Large intestine (tissue), 12 donors: Measurements from ENCODE around the gene STMN1. TPM values are rescaled to one million over a fixed set of nuclear protein-coding genes. Genes with fewer than 3 reads are reported as not detected.

ENCODE experiments used
- DNase-seq, 2 donors: peaks; one replicate each; pipeline versions ENCODE4 v3.0.0 to v3.0.0-alpha.2; 2013
- H3K27ac ChIP-seq: one replicate; pipeline ENCODE4 v1.5.1; 2013; ENCODE audit warnings: low read length
- H3K27me3 ChIP-seq: 2 replicates; pipeline ENCODE4 v1.6.1; 2013; ENCODE audit warnings: low read length; ENCODE audit not compliant: control insufficient read depth, insufficient read depth
- H3K36me3 ChIP-seq: 2 replicates; pipeline ENCODE4 v1.6.1; 2013; ENCODE audit warnings: low read length; ENCODE audit not compliant: control insufficient read depth, insufficient read depth
- H3K4me1 ChIP-seq: one replicate; pipeline ENCODE4 v1.6.1; 2013; ENCODE audit warnings: low read length; ENCODE audit not compliant: control insufficient read depth, insufficient read depth
- H3K4me3 ChIP-seq: one replicate; pipeline ENCODE4 v1.5.1; 2013; ENCODE audit warnings: low read length
- H3K9me3 ChIP-seq: one replicate; pipeline ENCODE4 v1.6.1; 2013; ENCODE audit warnings: mild to moderate bottlenecking, low read depth, low read length, moderate library complexity; ENCODE audit not compliant: control insufficient read depth
- WGBS: methylation state at CpG from one replicate; pipeline ENCODE4 v1.1.5; 2013; ENCODE audit warnings: low lambda C conversion rate; ENCODE audit not compliant: insufficient coverage; 5-methylcytosine and 5-hydroxymethylcytosine counted together
- long read RNA-seq, 11 donors: transcript quantifications; one replicate each; lab custom pipeline, GENCODE V29; 2026
- polyA plus RNA-seq: library from polyadenylated mRNA; unstranded; fragments of 120-200 nt; gene quantifications from one replicate; pipeline ENCODE4 v1.2.1, GENCODE V29; 2013

STMN1 gene
- 417 TPM for polyA plus RNA-seq
- long read RNA-seq, donor 1, transcript STMN1-206 (5 exons, 1,504 nt), result major isoform, 57 of 76 reads
- long read RNA-seq, donor 1, partial matches to known transcripts, result 17 of 76 reads
- long read RNA-seq, donor 1, other reads (novel, unspliced or antisense), result 0 of 76 reads
- long read RNA-seq, donor 2, transcript STMN1-206 (5 exons, 1,504 nt), result major isoform, 93 of 227 reads
- long read RNA-seq, donor 2, partial matches to known transcripts, result 133 of 227 reads
- long read RNA-seq, donor 2, other reads (novel, unspliced or antisense), result 0 of 227 reads
- long read RNA-seq, donor 3, result 0 reads
- long read RNA-seq, donor 4, transcript STMN1-206 (5 exons, 1,504 nt), result major isoform, 5 of 11 reads
- long read RNA-seq, donor 4, partial matches to known transcripts, result 6 of 11 reads
- long read RNA-seq, donor 4, other reads (novel, unspliced or antisense), result 0 of 11 reads
- long read RNA-seq, donor 5, transcript STMN1-206 (5 exons, 1,504 nt), result major isoform, 67 of 132 reads
- long read RNA-seq, donor 5, partial matches to known transcripts, result 61 of 132 reads
- long read RNA-seq, donor 5, other reads (novel, unspliced or antisense), result 0 of 132 reads
- long read RNA-seq, donor 6, transcript STMN1-206 (5 exons, 1,504 nt), result major isoform, 94 of 200 reads
- long read RNA-seq, donor 6, partial matches to known transcripts, result 104 of 200 reads
- long read RNA-seq, donor 6, other reads (novel, unspliced or antisense), result 0 of 200 reads
- long read RNA-seq, donor 7, transcript STMN1-206 (5 exons, 1,504 nt), result major isoform, 102 of 181 reads
- long read RNA-seq, donor 7, partial matches to known transcripts, result 68 of 181 reads
- long read RNA-seq, donor 7, other reads (novel, unspliced or antisense), result 8 of 181 reads
- long read RNA-seq, donor 8, transcript STMN1-206 (5 exons, 1,504 nt), result major isoform, 144 of 290 reads
- long read RNA-seq, donor 8, partial matches to known transcripts, result 140 of 290 reads
- long read RNA-seq, donor 8, other reads (novel, unspliced or antisense), result 6 of 290 reads
- long read RNA-seq, donor 9, transcript STMN1-206 (5 exons, 1,504 nt), result major isoform, 140 of 249 reads
- long read RNA-seq, donor 9, partial matches to known transcripts, result 109 of 249 reads
- long read RNA-seq, donor 9, other reads (novel, unspliced or antisense), result 0 of 249 reads
- long read RNA-seq, donor 10, transcript STMN1-206 (5 exons, 1,504 nt), result major isoform, 110 of 167 reads
- long read RNA-seq, donor 10, partial matches to known transcripts, result 55 of 167 reads
- long read RNA-seq, donor 10, other reads (novel, unspliced or antisense), result 0 of 167 reads
- long read RNA-seq, donor 11, transcript STMN1-206 (5 exons, 1,504 nt), result major isoform, 97 of 154 reads
- long read RNA-seq, donor 11, partial matches to known transcripts, result 55 of 154 reads
- long read RNA-seq, donor 11, other reads (novel, unspliced or antisense), result 0 of 154 reads

DNA sequence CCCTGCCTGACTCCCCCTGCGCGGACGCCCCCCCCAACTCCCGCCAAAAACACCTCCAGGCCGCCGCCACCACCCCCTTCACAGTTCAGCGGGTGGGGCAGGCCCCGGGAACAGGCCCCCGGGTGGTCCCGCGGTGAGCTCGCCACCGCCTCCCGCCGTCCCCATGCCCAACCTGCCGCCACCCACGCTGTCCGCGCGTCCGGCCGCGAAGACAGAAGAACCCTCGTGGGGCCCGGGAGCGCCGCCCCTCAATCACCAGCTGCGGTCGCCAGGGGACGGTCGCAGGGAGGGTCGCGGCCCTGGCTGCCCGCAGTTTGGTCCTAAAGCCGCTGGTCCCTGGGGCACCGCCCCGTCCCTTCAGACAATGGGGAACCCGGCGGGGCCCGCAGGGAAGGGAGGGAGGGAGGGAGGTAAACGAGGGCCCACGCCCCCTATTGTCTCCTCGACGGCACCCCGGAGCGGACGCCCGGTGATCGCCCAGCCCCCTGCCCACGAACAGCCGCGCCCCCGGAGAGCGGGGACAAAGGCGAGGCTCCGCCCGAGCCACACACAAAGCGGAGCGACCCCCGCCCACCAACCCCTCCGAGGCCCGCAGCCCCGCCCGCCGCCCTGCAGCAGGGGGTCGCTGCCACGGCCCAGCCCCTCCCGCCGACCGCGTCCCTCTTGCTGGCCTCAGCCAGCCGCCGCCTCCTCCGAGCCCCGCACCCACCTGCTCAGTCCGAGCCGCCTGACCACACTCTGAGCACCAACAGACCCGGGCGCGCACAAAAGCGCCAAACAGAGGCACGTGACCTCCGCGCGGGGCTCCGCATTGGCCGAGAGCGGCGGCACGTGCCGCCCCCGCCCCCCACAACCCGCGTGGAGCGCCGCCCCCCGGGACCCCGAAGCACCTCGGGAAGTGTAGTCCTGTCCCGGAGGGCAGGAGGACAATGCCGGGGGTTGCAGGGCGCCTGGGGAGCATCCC lies at the start of gene STMN1:
Gene STMN1 (minus strand): TSS at position 740 of the 964 bp plus-strand sequence. CDS start 1,743 bp downstream, outside the sequence.
- Histone ChIP-seq H3K27ac (peak within 1 kb of the TSS; percentile 56), H3K9me3 (no peaks in the 10 kb centered on the region), H3K36me3 (peaks cover 18% of the 10 kb centered on the region), H3K4me1 (peaks cover 12% of the 10 kb centered on the region), H3K4me3 (peak within 1 kb of the TSS; percentile 65), H3K27me3 (no peaks in the 10 kb centered on the region)
- no CpG with 5 or more reads among the region's 102 CpGs for WGBS
- peak; percentile 91 to 93 for DNase-seq

- no peak overlapping the region for H3K27ac ChIP-seq
- peaks cover 20% of the 10 kb centered on the region for H3K36me3 ChIP-seq
- DNase-seq, result no peak
- peaks cover 4% of the 10 kb centered on the region for H3K4me1 ChIP-seq
- H3K27me3 ChIP-seq, result no peaks in the 10 kb centered on the region
- no peaks in the 10 kb centered on the region for H3K9me3 ChIP-seq
- no peak overlapping the region for H3K4me3 ChIP-seq
Observed at GRCh38 chr1:25955553-25955952, 49.3 kb upstream of the STMN1 start.

DNA sequence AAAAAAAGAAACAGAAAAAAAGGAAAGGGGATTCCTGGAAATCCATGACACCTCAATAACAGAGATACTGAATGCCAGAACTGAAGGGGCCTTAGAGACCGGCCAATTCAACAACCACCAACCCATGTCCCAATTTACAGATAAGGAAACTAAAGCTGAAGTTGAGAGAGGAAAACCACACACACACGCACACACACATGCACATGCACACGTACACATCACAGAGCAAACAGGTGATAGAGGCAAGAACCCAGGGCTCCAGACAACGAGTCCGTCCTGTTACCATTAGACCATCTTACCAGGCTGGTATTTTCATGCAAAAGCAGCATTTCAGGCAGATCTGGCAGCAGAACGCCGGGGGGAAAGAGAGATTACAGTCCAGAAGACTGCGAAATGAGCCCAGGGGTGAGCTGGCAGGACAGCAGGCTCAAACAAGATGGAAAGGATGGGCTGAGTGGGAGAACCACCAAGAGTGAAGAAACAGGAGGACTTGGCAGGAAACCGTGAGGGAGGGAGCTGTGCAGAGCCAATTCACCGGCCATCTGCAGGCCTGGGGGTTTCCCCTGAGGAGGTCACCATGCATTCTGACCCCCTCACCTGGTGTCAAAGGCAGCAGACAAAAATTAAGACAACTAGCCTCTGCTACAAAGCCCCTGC lies 48.2 kb upstream of the STMN1 start:
- Histone ChIP-seq H3K36me3 (peaks cover 13% of the 10 kb centered on the region), H3K4me1 (peaks cover 4% of the 10 kb centered on the region), H3K4me3 (no peak overlapping the region), H3K9me3 (no peaks in the 10 kb centered on the region), H3K27me3 (no peaks in the 10 kb centered on the region), H3K27ac (no peak overlapping the region)
- no peak for DNase-seq
- WGBS, result 100% methylated on average over 1 of the region's 10 CpGs

DNA sequence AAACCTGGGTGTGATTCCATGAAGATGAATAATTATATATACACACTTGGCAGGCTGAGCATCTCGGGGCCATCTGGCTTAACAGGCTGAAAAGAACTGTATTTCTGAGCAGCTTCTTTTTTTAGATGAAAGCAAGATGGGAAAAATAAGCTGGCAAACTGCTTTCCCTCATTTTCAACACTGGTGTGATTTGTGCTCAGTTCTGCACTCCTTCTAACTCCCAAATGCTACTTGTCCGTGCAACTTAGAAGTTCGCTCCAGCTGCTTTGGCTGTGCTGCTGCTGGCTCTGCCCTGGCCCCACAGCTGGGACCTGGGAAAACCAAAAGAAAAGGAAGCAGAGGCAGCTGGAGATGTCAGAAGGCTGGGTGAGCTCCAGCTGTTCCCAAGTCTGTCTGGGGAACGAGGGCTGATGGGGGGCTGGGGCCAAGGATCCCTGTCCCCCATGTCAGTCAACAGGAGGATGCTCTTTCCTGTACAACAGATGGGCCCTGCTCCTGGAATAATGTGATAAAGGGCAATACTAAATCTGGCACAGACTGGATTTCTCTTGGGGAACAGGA lies 46.7 kb upstream of the STMN1 start:
- Histone ChIP-seq H3K9me3 (no peaks in the 10 kb centered on the region), H3K4me3 (no peak overlapping the region), H3K27ac (no peak overlapping the region), H3K27me3 (no peaks in the 10 kb centered on the region), H3K36me3 (no peaks in the 10 kb centered on the region), H3K4me1 (peaks cover 4% of the 10 kb centered on the region)
- peak; percentile 27 to 47 for DNase-seq
- WGBS, result no CpG with 5 or more reads among the region's 4 CpGs

GRCh38 chr1:25948641-25949040 lies 42.4 kb upstream of the STMN1 start:
- Histone ChIP-seq H3K4me3 (no peak overlapping the region), H3K9me3 (peaks cover 5% of the 10 kb centered on the region)
- WGBS, result 100% methylated on average over 1 of the region's 4 CpGs

DNA sequence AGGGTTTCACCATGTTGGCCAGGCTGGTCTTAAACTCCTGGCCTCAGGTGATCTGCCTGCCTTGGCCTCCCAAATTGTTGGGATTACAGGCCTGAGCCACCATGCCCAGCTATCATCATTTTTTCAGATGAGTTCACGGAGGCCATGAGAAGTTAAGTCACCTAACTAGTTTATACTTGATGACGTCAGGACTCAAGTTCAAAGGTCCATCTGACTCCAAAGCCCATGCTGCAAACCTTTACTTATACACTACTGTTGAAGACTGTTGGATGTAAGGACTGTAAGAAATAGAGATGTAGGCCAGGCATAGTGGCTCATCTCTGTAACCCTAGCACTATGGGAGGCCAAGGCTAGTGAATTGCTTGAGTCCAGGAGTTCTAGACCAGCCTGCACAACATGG lies 40.8 kb upstream of the STMN1 start:
- Histone ChIP-seq H3K36me3 (no peaks in the 10 kb centered on the region), H3K27ac (no peak overlapping the region)
- no CpG with 5 or more reads among the region's 2 CpGs for WGBS

More at GRCh38 chr1:25948641-25949040, 42.4 kb upstream of the STMN1 start:
- Histone ChIP-seq H3K4me1 (peaks cover 4% of the 10 kb centered on the region), H3K27ac (no peak overlapping the region), H3K36me3 (no peaks in the 10 kb centered on the region), H3K27me3 (no peaks in the 10 kb centered on the region)
- DNase-seq, result no peak

DNA sequence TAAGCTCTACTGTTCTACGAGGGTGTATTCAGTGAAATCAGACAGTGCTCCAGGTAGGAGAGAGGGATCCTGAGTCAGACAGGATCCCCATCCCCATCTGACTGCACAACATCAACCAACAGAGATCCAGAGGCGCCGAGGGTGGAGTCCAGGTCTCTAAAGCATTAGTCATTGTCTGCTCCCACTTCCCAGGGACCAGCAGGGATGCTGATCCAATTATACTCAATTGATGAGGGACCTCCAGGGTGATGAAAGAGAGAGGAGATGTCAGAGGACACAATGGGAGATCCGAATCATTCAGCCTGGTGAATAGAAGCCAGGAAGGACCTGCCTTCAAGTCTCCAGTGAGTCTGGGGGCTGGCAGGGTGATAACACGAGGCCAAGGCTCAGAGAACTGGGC lies 39.5 kb upstream of the STMN1 start:
- no peaks in the 10 kb centered on the region for H3K27me3 ChIP-seq
- no peaks in the 10 kb centered on the region for H3K36me3 ChIP-seq
- H3K4me3 ChIP-seq, result no peak overlapping the region
- 100% methylated on average over 1 of the region's 5 CpGs for WGBS
- no peak for DNase-seq
- H3K27ac ChIP-seq, result no peak overlapping the region
- peaks cover 5% of the 10 kb centered on the region for H3K9me3 ChIP-seq
- no peaks in the 10 kb centered on the region for H3K4me1 ChIP-seq

More for the DNA sequence above, 40.8 kb upstream of the STMN1 start:
- DNase-seq, result peak in 1 of 2 donors; percentile 45
- Histone ChIP-seq H3K4me3 (no peak overlapping the region), H3K27me3 (no peaks in the 10 kb centered on the region), H3K9me3 (peaks cover 5% of the 10 kb centered on the region), H3K4me1 (no peaks in the 10 kb centered on the region)

- H3K9me3 ChIP-seq, result peaks cover 5% of the 10 kb centered on the region
- no peak overlapping the region for H3K27ac ChIP-seq
- DNase-seq, result peak; percentile 32 to 80
- no peaks in the 10 kb centered on the region for H3K27me3 ChIP-seq
- WGBS, result no CpG with 5 or more reads among the region's 3 CpGs
- no peak overlapping the region for H3K4me3 ChIP-seq
- no peaks in the 10 kb centered on the region for H3K4me1 ChIP-seq
- no peaks in the 10 kb centered on the region for H3K36me3 ChIP-seq
Observed at GRCh38 chr1:25944986-25945385, 38.8 kb upstream of the STMN1 start.
